ENCODE measurements around the gene GLRA1. TPM values are rescaled to one million over a fixed set of nuclear protein-coding genes. Genes with fewer than 3 reads are reported as not detected.

The GLRA1 gene
- total and polyA plus RNA-seq, 2 of the 4 experiments (the other 2 are of a cell fraction) = not detected

GRCh38 chr5:151773951-151774350 lies 150.7 kb downstream of the GLRA1 start:
- Histone ChIP-seq H4K5ac (ENCODE audit: low read depth, low read length) (no peak overlapping the region), H3K23ac (ENCODE audit: low read depth, low read length) (peak overlapping the region; percentile 84; the same call in 1 of the 2 replicates), H2BK15ac (ENCODE audit: low read depth, low read length) (no peak overlapping the region), H2AFZ (replicated peaks; ENCODE audit: low read length, poor library complexity) (no peak overlapping the region), H3K4ac (ENCODE audit: low read depth, low read length) (no peak overlapping the region), H3K4me1 (ENCODE audit: control insufficient read depth, insufficient read depth, low read length) (peaks cover 6% of the 10 kb centered on the region; the same call in 1 of the 2 replicates), H3K56ac (ENCODE audit: extremely low read depth, insufficient read depth, low read length) (no peak overlapping the region), H3K14ac (replicated peaks; ENCODE audit: low read depth, low read length) (peak overlapping the region; percentile 57; the same call in 1 of the 2 replicates), H4K20me1 (ENCODE audit: insufficient read depth, low read length) (peaks cover 66% of the 10 kb centered on the region), H3K4me3 (ENCODE audit: insufficient read depth, low read depth, low read length) (peak overlapping the region; percentile 35), H2BK5ac (ENCODE audit: low read depth, low read length, poor library complexity, severe bottlenecking) (no peak overlapping the region), H3K9me3 (ENCODE audit: control insufficient read depth, insufficient read depth, low read length) (no peaks in the 10 kb centered on the region), H3K18ac (ENCODE audit: low read depth, low read length) (no peak overlapping the region), H4K8ac (ENCODE audit: low read depth in 2 of 2, low read length in 2 of 2) (no peak overlapping the region), H2BK120ac (ENCODE audit: low read depth, low read length) (no peak overlapping the region), H3K9me1 (ENCODE audit: insufficient read depth, low read length) (no peaks in the 10 kb centered on the region; the same call in 1 of the 2 replicates), H3K27me3 (ENCODE audit: control insufficient read depth, insufficient read depth, low read length) (no peaks in the 10 kb centered on the region), H2BK20ac (ENCODE audit: low read depth, low read length) (no peak overlapping the region), H2AK5ac (ENCODE audit: low read depth, low read length) (no peak overlapping the region), H3K4me2 (ENCODE audit: low read depth, low read length) (peak overlapping the region; percentile 95), H3K36me3 (ENCODE audit: control insufficient read depth, insufficient read depth, low read length) (no peaks in the 10 kb centered on the region; the same call in 1 of the 2 replicates), H2AK9ac (replicated peaks; ENCODE audit: low read depth, low read length, poor library complexity) (no peak overlapping the region), H3K9ac (ENCODE audit: low read depth, low read length) (peak overlapping the region; percentile 54; the same call in 1 of the 2 replicates), H4K91ac (ENCODE audit: insufficient read depth, low read depth, low read length) (no peak overlapping the region), H3K27ac (ENCODE audit: insufficient read depth, low read length) (no peak overlapping the region), H3K79me1 (ENCODE audit: low read depth in 1 of 2, low read length in 2 of 2) (peaks cover 0 to 7% of the 10 kb centered on the region in 2 experiments; a peak in 1 of 4 replicates)
- ChIA-PET POLR2A (ENCODE audit: unreplicated experiment) (interaction anchor here (0.6 kb wide), 1 partner anchor 278 kb away, joined by 3 read pairs; no protein-coding TSS in a partner anchor), CTCF (interaction anchor here (0.7 kb wide), 1 partner anchor 1880 kb away, joined by 3 read pairs; no protein-coding TSS in a partner anchor)
- dilution Hi-C loops (cut with HindIII; ENCODE audit: low sequenced_read_pairs, unreplicated experiment) = no loop called here
- ATAC-seq (ENCODE audit: low read depth) = no peak
- in situ Hi-C loops (cut with MboI; ENCODE audit: low sequenced_read_pairs) = no loop called here
- BruUV-seq (replicated peaks) = no TSS peak
- TF ChIP-seq RFX5 (IDR thresholded peaks at IDR 0.05; ENCODE audit: low read depth, low read length) (no peak), MXI1 (IDR thresholded peaks at IDR 0.05; ENCODE audit: borderline replicate concordance, low read depth, low read length) (no peak), MAFK (IDR thresholded peaks at IDR 0.05; ENCODE audit: low read depth, low read length) (no peak), SMC3 (IDR thresholded peaks at IDR 0.05; ENCODE audit: low read depth, low read length) (no peak), CTCF (conservative IDR thresholded peaks at IDR 0.05; ENCODE audit: low read depth, low read length) (no peak), MAZ (IDR thresholded peaks at IDR 0.05; ENCODE audit: borderline replicate concordance, low read depth, low read length) (no peak), ELK1 (IDR thresholded peaks at IDR 0.05; ENCODE audit: borderline replicate concordance, low read depth, low read length) (no peak)
- no peak for DNase-seq
- intact Hi-C loops (cut with micrococcal nuclease) = loop anchor here (2.0 to 5.0 kb wide), 3 partner anchors 23 to 521 kb away; partner anchors contain the start of gene GM2A
- no CpG with 5 or more reads among the region's 3 CpGs for WGBS, 2 experiments (ENCODE audit: extremely low coverage in 2 of 2, insufficient read length in 1 of 2)
